ENCODE results near the gene CYP8B1.
"Not testable (repeated sequence)": the region's sequence is repeated elsewhere in the genome, so short reads cannot be mapped to it uniquely, and the experiment has no call there.

CYP8B1 gene

DNA sequence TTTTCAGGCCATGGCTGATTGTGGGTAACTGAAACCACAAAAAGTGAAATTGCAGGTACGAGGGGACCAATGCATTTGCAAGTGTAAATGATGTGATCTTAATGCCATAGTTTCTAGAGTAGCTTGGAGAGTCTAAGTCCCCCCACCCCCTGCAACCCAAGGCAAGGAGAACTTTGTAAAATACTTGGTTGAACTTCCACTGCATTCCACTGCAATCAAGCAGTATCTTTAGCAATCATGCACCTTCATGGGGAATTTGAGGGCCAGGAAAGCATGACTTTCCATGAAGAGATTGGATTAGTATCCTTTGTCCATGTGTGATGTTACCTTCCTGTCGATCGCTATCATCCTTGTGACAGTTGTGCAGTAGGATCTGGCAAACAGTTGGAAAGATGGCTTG, 11.4 kb upstream of the CYP8B1 start:
- intact Hi-C loops (cut with DNase I) = loop anchor here (10.0 kb wide), 1 partner anchor 52 kb away; no protein-coding TSS in a partner anchor
- DNase-seq = no peak

GRCh38 chr3:42886294-42886822, 10.7 kb upstream of the CYP8B1 start:
- intact Hi-C loops (cut with DNase I) = loop anchor here (10.0 kb wide), 1 partner anchor 52 kb away; no protein-coding TSS in a partner anchor
- DNase-seq = no peak

DNA sequence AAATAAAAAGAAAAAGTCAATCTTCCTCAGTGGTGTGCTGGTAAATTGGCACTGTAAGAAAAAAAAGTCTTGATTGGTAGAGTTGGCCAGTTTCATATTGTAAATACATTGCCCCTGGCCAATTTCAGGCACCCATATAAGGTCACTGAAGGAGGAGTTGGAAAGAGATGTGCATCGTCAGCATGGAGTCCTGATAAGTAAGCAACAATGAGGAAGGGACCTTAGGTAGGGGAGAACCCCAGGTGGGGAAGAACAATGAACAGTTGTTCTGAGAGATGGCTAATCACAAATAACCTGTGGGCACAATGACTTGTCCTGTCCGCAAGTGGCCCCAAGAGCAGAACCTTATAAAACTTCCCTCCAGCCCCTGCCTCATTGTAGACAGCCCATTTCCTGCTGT, 8.6 kb upstream of the CYP8B1 start:
- intact Hi-C loops (cut with DNase I) = loop anchor here (5.0 to 10.0 kb wide), 2 partner anchors 50 to 102 kb away; no protein-coding TSS in a partner anchor
- DNase-seq = no peak

DNA sequence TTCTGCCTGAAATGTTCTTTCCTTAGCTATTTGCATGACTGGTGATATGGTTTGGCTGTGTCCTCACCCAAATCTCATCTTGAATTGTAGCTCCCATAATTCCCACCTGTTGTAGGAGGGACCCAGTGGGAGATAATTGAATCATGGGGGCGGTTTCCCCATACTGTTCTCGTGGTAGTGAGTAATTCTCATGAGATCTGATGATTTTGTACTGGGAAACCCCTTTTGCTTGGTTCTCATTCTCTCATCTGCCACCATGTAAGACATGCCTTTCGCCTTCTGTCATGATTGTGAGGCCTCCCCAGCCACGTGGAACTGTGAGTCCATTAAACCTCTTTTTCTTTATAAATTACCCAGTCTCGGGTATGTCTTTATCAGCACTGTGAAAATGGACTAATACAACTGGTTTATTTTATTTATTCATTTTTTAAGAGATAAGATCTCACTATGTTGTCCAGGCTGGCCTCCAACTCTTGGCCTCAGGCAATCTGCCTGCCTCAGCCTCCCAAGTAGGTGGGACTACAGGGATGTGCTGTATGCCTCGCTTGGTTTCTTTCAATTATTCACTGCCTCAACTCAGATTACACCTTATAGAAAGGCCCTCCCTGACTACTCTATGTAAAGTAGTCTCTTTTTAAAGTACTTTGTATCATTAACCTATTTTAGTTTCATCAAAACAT, 7.7 kb upstream of the CYP8B1 start:
- DNase-seq = not testable (repeated sequence)
- intact Hi-C loops (cut with DNase I) = loop anchor here (5.0 to 10.0 kb wide), 2 partner anchors 49 to 101 kb away; no protein-coding TSS in a partner anchor

DNA sequence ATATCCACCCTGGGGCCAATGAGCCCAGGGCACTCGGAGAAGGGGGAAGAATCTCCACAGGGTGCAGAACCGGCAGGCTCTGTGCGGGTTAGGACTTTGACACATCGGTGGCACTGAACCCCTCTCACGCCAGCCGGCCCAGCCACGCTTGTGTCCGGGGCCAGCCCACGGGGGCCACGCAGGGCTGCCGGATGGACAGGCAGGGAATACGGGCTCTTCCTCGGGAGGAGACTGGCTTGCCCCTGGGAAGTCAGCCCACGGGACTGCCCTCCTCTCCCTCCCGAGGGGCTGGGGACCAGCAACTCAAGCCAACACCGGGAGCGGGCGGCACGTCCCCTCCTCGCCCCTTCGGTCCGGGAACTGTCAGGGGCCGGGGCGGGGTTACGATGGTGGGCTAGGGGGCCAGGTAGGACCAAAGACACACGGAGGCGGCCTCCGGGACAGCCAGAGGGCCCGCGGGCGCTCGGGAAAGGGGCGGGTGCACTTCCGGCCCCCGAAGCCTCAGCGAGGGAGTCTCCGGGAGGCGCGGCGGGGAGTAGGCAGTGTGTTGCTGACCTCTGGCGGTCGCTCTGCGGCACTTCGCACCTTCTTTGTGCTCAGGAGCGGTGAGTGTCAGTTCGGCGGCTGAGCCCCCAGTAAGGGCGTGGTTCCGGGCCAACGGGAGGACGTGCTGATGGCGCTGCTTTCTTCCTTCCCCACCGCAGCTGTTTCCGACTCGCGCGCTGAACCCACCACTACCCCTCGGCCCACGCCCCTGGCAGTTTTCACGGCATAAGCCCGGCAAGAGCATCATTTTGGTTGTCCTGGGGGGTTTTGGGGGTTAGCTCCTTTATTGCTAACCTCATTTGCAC, 5.1 kb upstream of the CYP8B1 start:
- peak; percentile 72 to 95 (median 87) for DNase-seq
- intact Hi-C loops (cut with DNase I) = loop anchor here (5.0 to 10.0 kb wide), 2 partner anchors 46 to 99 kb away; no protein-coding TSS in a partner anchor

DNA sequence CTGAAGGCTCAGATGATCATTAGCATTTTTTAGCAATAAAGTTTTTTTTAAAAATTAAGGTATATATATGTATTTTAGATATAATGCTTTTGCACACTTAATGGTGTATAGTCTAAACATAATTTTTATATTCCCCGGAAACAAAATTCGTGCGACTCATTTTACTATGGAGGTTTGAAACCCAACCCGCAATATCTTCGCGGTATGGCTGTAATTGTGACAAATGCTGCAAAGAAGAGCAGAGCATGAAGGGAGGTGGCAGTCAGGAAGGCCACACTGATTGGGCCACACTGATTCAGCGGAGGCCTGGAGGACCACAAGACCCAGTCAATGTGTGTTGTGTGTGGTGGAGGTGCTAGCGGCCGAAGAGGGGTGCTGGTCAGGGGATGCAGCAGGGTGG, 4.5 kb upstream of the CYP8B1 start:
- intact Hi-C loops (cut with DNase I) = loop anchor here (5.0 to 10.0 kb wide), 2 partner anchors 45 to 98 kb away; no protein-coding TSS in a partner anchor
- DNase-seq = peak in 1 of 42 donors; percentile 32

DNA sequence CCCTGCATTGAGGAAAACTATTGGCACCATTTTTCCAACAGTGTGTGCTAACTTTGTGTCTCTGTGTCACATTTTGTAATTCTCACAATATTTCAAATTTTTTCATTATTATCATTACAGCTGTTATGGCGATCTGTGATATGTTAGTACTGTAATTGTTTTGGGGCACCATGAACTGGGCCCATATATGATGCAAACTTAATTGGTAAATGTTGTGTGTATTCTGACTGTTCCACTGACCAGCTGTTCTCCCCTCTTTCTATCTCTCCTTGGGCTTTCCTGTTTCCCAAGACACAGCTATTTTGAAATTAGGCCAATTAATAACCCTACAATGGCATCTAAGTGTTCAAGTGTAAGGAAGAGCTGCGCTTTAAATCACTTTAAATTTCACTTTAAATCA, 2.2 kb upstream of the CYP8B1 start:
- intact Hi-C loops (cut with DNase I) = no loop called here
- DNase-seq = no peak

- intact Hi-C loops (cut with DNase I) = no loop called here
- no peak for DNase-seq
Measured at GRCh38 chr3:42876940-42877720, 1.5 kb upstream of the CYP8B1 start.

DNA sequence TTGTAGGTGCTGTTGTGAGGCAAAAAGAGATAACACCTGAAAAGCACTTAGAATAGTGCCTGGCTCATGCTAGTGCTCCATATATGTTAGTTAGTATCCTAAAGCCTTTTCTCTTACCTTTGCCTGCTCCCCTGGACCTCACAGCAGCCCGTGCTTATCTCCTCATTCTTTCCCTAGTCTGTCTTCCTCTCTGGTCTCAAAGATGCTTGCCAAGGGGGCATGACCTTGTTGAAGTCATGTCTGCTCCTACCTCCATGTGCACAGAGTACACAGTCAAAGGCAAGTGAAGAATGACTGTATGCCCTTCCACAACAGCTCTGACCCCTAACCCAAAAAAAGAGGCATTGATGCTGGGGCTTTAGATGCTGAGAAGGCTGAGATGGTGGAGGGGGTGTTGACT, 722 bp upstream of the CYP8B1 start:
- intact Hi-C loops (cut with DNase I) = no loop called here
- DNase-seq = no peak

GRCh38 chr3:42874749-42875148, 930 bp downstream of the CYP8B1 start:
- no peak for DNase-seq
- intact Hi-C loops (cut with DNase I) = no loop called here

DNA sequence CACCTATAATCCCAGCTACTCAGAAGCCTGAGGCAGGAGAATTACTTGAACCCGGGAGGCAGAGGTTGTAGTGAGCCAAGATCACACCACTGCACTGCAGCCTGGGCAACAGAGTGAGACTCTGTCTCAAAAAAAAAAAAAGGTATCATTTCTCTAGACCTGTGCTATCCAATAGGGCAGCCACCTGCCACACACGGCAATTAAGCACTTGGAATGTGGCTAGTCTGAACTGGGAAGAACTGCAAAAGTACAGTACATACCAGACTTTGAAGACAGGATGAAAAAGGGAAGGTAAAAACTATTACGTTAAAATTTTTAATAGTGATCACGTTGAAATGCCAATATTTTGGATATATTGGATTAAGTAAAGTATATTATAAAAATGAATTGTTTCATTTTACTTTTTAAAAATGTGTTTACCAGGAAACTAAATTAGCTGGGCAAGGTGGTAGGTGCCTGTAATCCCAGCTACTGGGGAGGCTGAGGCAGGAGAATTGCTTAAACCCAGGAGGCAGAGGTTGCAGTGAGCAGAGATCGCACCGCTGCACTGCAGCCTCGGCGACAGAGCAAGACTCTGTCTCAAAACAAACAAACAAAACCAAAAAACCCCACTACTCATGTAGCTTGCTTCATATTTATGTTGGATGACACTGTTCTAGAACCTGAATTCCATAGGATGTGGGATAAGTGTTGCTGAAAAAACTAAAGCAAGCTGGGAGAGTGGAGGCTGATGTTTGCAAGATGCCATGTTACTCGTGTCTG, 2.3 kb downstream of the CYP8B1 start:
- no peak for DNase-seq
- intact Hi-C loops (cut with DNase I) = no loop called here

GRCh38 chr3:42872718-42873117, 3.0 kb downstream of the CYP8B1 start:
- DNase-seq = no peak
- intact Hi-C loops (cut with DNase I) = no loop called here

- intact Hi-C loops (cut with DNase I) = no loop called here
- DNase-seq = peak; percentile 16 to 82 (median 51)
Measured at GRCh38 chr3:42871592-42872196, 4.0 kb downstream of the CYP8B1 start.

DNA sequence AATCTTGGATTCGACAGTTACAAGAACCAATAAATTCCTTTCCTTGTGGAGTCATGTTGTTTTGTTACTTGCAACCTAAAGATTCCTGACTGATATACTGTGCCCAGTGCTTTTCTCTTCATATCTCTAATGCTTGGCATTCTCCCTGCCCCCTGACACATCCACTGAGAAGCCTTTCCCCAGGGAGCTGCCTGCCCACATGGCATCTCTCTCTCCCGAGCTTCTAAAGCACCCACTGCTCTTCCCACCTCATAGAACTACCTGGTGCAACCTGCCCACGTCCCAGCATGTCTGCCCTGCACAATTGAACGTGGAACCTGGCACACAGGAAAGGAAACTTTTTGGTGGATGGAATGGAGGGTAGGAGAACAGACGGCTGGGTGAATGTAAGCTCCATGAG, 6.8 kb downstream of the CYP8B1 start:
- intact Hi-C loops (cut with DNase I) = no loop called here
- peak in 32 of 42 donors; percentile 11 to 86 (median 45) for DNase-seq

GRCh38 chr3:42867138-42867537, 8.5 kb downstream of the CYP8B1 start:
- intact Hi-C loops (cut with DNase I) = no loop called here
- DNase-seq = no peak

- intact Hi-C loops (cut with DNase I) = no loop called here
- DNase-seq = no peak
Measured at GRCh38 chr3:42865256-42865655, 10.4 kb downstream of the CYP8B1 start.

DNA sequence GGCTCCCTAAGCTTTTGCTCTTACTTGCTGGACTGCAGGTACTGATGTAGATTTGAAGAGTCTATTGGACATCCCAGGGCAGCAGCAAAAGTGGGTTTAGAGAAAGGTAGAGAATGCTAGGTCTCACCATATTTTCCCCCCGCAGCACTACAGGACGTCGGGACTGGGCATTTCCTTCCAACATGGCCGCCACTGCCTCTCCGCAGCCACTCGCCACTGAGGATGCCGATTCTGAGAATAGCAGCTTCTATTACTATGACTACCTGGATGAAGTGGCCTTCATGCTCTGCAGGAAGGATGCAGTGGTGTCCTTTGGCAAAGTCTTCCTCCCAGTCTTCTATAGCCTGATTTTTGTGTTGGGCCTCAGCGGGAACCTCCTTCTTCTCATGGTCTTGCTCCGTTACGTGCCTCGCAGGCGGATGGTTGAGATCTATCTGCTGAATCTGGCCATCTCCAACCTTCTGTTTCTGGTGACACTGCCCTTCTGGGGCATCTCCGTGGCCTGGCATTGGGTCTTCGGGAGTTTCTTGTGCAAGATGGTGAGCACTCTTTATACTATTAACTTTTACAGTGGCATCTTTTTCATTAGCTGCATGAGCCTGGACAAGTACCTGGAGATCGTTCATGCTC, 11.2 kb downstream of the CYP8B1 start:
- intact Hi-C loops (cut with DNase I) = no loop called here
- DNase-seq = no peak

GRCh38 chr3:42856544-42856943, 19.1 kb downstream of the CYP8B1 start:
- intact Hi-C loops (cut with DNase I) = no loop called here
- no peak for DNase-seq

All from head of caudate nucleus (tissue), 42 donors.